GM21717 (cell line): ENCODE results near the gene PPP1R12B.
"Not testable (repeated sequence)": the region's sequence is repeated elsewhere in the genome, so short reads cannot be mapped to it uniquely, and the experiment has no call there.

Experiments
- ATAC-seq: cut with Tn5 transposase; IDR thresholded peaks from one replicate; pipeline ENCODE4 v1.9.1; 2021; ENCODE audit warnings: mild to moderate bottlenecking, moderate library complexity; ENCODE audit not compliant: unreplicated experiment

PPP1R12B gene

DNA sequence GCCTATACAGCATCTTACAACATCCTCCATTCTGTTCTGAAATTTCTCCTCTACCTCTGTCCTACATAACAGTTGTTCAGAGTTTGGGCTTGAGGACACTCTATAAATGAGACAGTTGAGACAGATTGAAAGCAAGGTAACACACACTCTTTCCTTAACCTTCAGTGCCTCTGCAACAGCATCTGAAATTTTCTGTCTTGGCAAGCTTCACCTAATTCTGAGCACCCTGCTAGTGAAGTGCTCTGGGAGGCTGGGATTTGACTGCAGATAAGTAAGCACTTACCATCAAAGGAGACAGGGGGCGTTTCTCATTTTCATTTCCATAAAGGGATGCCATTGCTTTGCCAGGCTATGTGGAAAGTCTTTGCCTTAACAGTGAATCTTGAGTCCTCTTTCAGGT is 53.3 kb downstream of the PPP1R12B start:
- not testable (repeated sequence) for ATAC-seq

DNA sequence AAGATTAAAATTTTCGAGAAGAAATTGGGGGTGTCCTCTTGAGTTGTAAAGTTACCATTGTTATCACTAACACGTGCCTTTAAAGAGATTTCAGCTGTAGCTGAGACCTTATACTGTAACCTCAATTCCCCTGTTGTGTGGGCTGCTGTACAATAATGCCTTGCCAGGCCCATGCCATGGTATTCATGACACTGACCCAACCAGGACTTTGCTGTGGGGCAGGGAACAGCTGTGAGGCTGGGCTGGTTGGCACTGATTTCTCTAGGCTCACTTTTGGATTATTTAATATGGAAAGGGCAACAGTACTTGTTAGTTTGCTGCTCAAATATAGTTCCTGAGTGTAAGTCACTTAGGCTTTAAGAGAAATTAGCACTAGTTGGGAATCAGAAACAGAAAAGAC is 54.9 kb downstream of the PPP1R12B start:
- ATAC-seq = not testable (repeated sequence)

DNA sequence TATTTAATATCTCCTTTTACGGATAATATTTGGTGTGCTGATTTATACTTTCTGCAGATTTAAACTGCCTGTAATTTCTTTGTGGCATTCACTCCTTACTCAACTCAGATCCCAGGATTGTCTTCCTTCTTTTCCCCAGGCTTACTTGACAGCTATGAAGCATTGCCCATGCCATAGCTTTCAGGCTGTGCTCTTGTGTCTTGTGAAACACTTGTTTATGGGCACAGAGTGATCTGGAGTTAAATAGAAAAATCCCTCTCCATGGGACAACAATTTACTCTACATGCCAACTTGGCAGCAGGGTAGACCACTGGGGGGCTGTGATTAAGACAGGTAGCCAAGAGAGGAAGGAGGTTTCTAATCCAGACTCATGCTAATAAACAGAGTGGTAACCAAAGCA is 57.4 kb downstream of the PPP1R12B start:
- ATAC-seq = no peak

DNA sequence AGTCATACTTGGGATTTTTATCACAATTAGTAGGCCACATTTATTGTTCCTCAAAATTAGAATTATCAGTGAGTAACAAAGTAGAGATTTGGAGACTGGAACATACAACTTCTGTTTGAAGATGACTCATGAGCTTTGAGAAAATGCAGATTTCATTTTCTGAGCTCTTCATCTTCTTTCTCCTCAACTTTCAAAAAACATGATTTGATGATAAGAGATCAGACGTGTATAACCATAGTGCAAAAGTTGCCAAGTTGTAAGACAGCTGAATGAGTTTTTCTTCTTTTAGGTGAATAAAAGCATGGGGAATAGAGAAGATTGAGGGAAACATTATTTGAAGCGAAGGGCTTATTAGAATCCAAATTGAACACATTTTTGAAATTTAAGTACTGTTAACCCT is 58.4 kb downstream of the PPP1R12B start:
- ATAC-seq = not testable (repeated sequence)

DNA sequence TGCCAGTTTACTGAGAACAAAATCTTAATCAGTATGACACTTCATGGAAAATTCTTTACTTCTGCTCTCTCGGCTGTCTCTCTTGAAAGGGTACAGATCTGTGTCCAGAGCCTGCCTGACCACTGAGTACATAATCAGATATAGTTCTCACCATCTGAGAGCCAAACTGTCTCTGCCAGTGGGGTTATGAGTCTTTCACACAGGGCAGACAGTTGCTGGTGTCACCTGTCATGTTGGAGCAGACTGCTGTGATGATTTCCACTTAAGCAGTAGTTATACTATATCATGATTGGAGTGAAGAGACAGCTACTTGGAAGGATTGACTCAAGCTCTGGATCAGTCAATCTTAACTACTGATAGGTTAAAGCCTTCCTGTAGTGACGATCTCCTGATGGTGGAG is 58.9 kb downstream of the PPP1R12B start:
- not testable (repeated sequence) for ATAC-seq

DNA sequence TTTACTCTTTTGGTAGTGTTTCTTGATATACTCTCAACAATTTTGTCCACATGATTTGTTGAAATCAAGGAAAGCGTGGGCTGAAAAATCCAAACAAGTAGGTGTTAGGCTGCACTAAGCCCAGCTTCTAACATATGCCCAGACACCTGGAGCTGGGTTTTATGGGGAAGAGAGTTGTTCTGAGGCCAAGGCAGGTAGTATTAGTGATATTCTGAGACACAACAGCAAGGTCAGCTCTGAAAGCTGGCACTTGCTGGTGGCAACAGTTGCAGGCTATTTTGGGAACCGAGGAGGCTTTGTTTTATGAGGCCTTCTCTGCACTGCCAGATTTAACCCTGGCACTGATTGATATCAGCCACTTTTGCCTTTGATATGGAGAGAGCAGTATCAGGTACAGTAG is 61.8 kb downstream of the PPP1R12B start:
- not testable (repeated sequence) for ATAC-seq

DNA sequence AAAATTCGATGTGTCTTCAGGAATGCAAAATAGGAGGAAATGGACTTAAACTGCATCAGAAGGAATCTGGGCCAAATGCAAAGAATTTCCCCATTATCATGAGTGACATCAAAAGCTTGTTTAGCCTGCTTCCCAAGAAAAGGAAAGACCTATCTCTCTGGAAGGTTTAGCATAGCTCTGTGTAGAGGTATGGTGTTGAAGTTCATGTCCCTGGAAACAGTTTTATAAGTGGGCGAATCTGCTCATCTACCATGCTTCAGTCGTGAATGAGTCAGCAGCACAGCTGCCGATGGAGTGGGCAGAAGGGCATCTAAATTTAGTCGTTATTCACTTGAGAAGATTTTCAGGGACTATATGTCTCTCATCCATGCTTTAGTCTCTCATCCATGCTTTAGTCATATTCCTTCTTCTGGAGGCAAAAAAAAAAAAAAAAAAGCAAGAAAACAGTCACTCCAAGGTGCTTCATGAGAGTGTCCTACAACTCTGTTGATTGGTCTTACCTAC is 62.4 kb downstream of the PPP1R12B start:
- not testable (repeated sequence) for ATAC-seq

DNA sequence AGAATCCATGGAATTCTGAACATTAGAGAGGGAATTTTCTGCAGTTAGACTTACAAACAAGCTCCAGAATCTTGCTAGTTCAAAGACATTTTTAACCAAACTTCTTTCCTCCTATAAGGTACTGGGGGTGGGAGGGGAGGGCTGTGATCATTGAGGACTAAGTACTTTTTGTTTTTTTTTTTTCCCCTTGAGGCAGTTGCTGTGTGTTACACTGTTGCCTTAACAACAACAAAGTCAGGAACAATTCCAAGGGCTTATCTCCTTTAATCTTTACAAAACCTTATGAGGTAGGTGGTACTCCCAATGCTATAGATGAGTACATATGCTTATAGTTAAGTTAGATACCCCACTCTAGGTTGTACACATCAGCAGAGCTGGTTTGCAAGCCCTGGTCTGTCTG is 62.9 kb downstream of the PPP1R12B start:
- no peak for ATAC-seq

DNA sequence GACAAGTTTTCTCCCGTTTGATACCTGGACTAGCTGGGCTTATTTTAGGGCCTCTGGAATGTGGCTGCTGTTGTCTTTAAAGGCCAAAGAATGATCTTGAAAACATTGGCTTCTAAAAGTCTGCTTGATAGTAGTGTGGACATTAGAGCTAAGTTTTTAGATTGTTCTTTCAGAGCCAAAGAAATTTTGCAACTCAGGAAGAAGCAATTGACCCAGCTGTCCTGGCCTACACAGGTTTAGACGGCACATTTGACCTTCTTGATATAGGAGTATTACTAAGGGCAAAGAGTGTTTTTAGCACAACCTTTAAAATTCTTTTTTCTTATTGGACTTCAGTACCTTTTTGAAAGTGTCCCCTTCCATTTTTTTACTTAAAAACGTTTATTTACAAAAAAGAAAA is 63.9 kb downstream of the PPP1R12B start:
- not testable (repeated sequence) for ATAC-seq

DNA sequence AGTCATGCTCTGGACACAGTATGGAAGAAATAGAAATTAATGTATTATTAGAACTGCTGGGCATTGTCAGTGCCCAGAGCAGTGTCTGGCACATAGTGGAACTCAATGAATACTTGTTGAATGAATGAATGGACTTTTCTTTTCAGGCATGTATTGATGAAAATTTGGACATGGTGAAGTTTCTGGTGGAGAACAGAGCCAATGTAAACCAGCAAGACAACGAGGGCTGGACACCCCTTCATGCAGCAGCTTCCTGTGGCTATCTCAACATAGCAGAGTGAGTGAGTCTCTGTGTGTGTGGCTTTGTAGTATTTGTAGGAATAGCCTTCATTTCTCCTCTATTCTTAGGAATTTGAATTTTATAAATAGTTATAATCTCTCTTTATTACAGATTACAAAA is 68.1 kb downstream of the PPP1R12B start:
- no peak for ATAC-seq

DNA sequence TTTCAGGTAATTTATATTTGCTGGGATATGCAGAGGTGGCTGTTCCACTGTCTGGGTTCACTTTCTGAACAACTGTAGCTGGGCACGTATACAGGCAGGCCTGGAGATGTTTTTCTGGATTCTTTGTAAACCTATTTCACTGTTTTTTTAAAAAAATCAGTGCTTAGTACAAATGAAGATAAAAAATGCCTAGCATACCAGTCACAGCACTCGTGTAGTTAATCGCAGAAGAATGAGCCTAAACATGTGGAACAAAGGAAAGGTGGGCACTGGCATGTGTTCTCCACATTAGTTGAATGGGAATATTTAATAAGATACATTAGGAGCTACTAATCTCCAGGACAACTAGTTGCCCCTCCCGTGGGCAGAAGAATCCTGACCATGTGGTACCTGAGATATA is 68.6 kb downstream of the PPP1R12B start:
- not testable (repeated sequence) for ATAC-seq

DNA sequence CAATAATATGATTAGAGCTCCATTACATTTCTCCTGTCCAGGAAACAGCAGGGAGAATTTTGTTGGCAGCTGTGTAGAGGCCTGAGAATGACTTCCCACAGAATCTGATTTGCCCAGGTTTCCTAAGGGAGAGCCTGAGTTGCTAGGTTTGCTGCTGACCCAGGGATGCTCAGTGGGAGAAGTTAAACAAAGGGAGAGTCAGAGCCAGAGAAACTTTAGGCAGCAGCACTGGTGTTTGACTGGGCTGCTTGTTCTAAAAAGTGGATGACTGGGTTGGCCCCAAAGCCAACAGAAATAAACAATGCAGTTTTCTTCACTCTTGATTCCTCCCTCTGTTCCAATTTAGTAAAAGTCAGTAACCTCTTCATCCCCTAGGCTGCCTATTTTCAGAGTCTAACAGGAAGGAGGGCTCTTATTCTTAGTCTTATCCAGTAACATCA is 69.3 kb downstream of the PPP1R12B start:
- not testable (repeated sequence) for ATAC-seq

DNA sequence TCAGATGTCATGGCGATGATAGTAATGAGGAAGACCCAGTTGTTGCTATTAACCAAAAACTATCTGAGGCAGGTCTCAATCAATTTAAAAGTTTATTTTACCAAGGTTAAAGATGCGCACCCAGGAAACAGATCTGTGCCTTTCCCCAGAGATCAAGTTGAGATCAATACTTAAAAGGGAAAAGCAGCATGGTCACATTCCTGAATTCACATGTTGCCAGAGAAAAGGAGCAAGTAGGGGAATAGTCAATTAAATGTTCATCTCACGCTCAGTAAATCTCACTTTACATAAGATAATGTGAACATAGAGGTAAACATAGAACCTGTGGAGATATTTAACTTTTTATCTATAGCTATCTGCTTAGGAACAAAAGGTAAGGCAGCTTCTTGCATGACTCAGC is 71.2 kb downstream of the PPP1R12B start:
- not testable (repeated sequence) for ATAC-seq

DNA sequence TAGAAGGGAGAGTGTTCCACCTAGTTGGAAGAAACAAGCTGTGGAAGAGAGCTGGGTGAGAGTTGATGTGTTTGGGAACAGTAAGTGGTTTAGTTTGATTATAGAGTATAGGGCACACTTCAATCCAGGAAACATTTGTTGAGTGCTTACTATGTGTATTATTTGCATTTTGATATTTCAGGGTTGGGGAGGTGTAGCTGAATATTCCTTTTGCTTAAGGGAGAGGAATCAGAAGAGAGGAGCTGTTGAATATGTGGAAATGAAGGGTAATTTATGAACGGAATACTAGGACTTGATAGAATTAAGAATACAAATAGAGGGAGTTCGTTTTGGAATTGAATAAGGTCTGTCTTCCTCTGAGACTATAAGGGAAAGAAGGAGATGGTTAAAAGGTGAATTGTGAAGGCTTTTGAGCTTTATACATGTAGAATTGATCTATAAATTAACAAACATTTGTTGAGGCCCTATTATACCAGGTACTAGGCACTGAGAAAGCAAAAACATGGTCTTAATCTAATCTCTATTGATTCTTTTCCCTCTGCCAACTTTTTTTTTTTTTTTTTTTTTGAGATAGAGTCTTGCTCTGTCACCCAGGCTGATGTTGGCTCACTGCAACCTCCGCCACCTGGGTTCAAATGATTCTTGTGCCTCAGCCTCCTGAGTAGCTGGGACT is 72.1 kb downstream of the PPP1R12B start:
- not testable (repeated sequence) for ATAC-seq

DNA sequence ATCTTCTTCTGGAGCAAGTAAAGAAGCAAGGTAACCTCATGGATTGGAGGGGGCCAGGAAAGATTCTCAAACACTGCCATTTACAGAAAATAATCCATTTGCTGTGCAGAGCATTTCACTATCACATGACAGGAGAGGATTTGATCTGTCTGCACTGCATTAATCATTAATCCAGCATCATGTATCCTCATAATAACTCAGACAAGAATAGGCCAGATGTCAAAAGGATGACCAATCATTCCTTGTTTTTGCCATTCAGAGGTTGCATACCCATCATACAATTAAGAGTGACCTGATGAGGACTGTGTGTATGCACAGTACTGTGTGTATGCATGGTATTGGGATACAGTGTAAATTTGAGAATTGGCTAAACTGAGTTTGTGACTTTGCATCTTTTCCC is 74.2 kb downstream of the PPP1R12B start:
- not testable (repeated sequence) for ATAC-seq

DNA sequence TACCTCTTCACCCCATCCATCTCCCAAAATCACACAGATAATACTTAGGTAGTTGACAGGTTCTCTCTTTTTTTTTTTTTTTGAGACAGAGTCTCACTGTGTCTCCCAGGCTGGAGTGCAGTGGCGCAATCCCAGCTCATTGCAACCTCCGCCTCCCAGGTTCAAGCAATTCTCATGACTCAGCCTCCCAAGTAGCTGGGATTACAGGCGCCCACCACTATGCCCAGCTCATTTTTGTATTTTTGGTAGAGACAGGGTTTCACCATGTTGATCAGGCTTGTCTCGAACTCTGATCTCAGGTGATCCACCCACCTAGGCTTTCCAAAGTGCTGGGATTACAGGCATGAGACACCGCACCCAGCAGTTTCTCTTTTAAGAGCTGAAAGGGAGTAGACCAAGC is 75.8 kb downstream of the PPP1R12B start:
- not testable (repeated sequence) for ATAC-seq

DNA sequence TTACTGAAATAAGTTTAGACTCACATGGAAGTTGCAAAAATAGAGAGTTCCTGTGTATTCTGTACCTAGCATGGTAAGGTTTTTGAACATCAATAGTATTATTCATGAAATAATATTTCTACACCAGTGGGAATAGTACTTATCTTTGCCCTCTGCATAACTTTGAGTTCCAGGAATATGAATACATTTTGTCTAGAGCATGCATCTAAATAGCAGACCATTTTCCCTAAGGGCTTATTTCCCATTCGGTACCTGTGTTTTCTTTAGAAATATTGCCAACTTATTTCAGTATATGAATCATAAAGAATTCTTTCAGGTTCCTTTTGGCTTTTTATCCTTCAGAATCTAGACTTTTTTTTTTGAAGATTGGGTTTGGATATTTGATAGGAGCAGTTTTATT is 81.6 kb downstream of the PPP1R12B start:
- ATAC-seq = not testable (repeated sequence)

DNA sequence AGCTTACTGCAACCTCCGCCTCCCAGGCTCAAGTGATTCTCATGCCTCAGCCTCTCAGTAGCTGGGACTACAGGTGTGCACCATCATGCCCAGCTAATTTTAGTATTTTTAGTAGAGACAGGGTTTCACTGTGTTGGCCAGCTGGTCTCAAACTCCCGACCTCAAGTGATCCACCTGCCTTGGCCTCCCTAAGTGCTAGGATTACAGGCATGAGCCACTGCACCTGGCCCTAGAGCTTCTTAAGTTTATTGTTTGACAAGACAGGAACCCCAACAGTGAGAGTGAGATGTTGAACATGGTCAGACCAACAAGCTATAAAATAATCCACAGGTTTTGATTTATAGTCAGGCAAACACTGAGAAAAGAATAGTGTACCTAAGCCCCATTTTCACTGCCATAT is 83.8 kb downstream of the PPP1R12B start:
- ATAC-seq = not testable (repeated sequence)

DNA sequence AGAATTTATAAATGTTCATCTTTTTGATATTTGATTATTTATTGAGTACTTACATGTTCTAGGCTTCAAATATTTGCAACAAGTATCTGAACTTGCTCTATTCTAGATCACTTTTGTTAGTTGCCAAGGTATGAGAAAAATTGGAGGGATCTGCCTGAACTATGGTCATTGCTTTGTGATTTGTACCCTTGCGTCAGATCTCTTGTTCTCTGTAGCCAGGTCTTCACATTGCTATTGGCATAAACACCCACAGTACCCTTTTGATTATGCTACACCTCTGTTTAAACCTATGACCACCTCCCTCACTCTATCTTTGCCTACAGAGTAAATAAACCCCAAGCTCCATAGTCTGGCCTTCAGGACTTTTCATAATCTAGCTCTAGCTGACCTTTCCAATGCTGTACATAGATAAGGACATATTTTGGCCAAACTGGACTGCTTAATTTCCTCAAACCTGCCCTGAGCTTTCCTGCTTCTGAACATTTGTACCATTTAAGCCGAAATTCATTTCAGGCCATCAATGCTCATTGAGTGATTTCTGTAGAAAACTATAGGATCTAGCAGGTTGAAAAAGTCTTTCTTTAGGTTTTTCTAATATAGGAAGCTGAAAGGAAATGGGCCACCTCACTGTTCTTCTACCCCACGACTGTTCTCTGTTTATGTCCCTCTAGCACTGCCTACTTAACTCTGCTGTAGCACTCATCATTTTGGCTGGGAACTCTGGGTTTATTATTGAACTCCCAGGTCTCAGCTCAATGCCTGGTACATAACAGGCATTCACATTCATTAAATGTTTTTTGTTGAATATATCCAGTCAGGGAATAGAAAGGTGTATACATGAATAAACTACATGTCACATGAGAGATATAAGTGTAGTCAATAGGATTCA is 84.9 kb downstream of the PPP1R12B start:
- no peak for ATAC-seq

DNA sequence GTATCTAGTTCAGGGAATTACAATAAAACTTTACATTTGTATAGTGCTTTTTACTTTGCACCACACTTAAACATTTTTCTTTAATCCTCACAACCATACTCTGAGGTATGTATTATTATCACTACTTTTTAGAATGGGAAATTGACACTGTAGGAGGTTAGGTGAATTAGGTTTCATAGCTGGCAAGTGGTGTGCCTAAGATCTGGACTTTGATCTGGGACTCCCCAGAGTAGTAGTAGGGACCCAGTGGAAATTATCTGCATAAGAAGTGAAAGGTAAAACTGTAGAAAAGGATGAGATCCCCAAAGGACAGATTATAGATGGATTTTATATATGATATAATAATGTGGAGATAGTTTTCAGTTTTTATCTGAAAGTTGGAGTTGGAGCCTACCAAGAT is 85.6 kb downstream of the PPP1R12B start:
- ATAC-seq = no peak

DNA sequence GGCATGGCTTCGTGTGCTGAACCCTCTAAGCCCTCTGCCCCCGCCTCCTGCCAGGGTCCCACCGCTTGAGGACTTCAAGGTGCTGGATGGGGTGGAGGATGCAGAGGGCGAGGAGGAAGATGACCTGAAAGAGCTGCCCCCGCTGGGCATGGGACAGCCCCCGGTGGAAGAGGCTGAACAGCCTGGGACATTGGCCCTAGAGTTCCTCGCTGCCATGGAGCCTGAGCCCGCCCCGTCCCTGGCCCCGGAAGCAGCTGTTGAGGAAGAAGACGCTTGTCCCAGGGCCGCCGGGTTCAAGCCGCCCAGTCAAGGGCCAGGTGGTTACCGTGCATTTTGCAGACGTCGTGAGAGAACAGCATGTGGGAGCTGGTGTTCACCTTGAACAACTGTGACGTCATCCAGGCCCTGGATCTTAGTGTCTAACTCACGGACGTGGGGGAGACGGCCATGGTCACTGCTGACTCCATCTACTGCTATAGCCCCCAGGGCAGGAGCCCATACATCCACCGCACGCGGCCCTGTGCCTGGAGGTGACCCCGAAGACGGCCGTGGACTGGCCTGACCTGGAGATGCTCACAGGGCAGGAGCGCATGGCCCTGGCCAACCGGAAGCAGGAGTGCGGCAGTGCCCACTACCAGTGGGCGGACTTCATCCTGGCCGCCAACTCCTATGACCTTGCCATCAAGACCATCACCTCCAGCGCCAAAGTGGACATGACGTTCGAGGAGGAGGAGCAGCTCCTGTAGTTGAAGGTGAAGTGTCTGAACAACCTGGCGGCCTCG is 90.1 kb downstream of the PPP1R12B start:
- no peak for ATAC-seq
